SK-N-SH treated with all-trans-retinoic acid at 6 μM for 48 hours (cell line): Measurements from ENCODE around the gene TEAD1.

Experiments used
- ISL1 ChIP-seq: fragments of 250-450 bp; sonication (Bioruptor Pico); IDR thresholded peaks from 2 replicates; pipeline ENCODE4 v2.1.2; 2022; ENCODE audit warnings: mild to moderate bottlenecking, moderate library complexity
- PPARA ChIP-seq: fragments of 250-450 bp; sonication (Bioruptor Pico); IDR thresholded peaks from 2 replicates; pipeline ENCODE4 v1.5.0; 2020; ENCODE audit warnings: mild to moderate bottlenecking, borderline replicate concordance
- RARB ChIP-seq: fragments of 250-450 bp; sonication (Bioruptor Pico); IDR thresholded peaks from 2 replicates; pipeline ENCODE4 v1.8.0; 2021; ENCODE audit warnings: mild to moderate bottlenecking, moderate library complexity
- SNAI2 ChIP-seq: fragments of 250-450 bp; sonication (Bioruptor Pico); IDR thresholded peaks from 2 replicates; pipeline ENCODE4 v1.5.0; 2020; ENCODE audit warnings: mild to moderate bottlenecking, moderate library complexity
- ZFP30 ChIP-seq: fragments of 450-650 bp; formaldehyde crosslinking; IDR thresholded peaks from 2 replicates; pipeline ENCODE4 v1.5.0; 2022; ENCODE audit warnings: mild to moderate bottlenecking, moderate library complexity
- TF ChIP-seq, protein P1 (sequence below): fragments of 250-450 bp; sonication (Bioruptor Pico); IDR thresholded peaks from 2 replicates; pipeline ENCODE4 v1.5.1; 2020; ENCODE audit warnings: low read depth, mild to moderate bottlenecking, moderate library complexity
- TF ChIP-seq, protein P2 (sequence below): fragments of 250-450 bp; sonication (Bioruptor Pico); IDR thresholded peaks from 2 replicates; pipeline ENCODE4 v1.8.0; 2021; ENCODE audit warnings: low read depth, mild to moderate bottlenecking, moderate library complexity, borderline replicate concordance
- TF ChIP-seq, protein P3 (sequence below): fragments of 250-450 bp; sonication (Bioruptor Pico); IDR thresholded peaks from 2 replicates; pipeline ENCODE4 v1.8.0; 2020; ENCODE audit warnings: mild to moderate bottlenecking, moderate library complexity, borderline replicate concordance

DNA sequence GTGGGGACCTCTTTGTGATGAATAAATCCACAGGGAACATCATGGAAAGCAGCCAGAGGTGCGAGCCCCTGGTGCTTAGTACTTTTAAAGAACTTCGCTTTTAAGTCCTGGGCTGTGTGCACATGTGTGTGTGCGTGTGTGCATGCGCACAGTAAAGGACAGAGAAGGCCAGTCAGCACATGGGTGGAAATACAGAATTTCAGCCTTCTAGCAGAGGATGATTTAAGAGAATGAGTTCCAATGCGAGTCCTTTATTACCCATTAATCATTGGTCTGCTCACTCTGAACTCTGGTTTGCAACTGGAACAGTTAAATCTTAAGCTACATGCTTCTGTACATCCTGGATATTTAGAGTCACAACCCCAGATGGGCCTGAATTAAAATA lies 18.9 kb downstream of the TEAD1 start:
- TF ChIP-seq SNAI2 (CRISPR knock-in tag) = no peak
- TF ChIP-seq, protein P1, sequence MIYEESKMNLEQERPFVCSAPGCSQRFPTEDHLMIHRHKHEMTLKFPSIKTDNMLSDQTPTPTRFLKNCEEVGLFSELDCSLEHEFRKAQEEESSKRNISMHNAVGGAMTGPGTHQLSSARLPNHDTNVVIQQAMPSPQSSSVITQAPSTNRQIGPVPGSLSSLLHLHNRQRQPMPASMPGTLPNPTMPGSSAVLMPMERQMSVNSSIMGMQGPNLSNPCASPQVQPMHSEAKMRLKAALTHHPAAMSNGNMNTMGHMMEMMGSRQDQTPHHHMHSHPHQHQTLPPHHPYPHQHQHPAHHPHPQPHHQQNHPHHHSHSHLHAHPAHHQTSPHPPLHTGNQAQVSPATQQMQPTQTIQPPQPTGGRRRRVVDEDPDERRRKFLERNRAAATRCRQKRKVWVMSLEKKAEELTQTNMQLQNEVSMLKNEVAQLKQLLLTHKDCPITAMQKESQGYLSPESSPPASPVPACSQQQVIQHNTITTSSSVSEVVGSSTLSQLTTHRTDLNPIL = no peak
- TF ChIP-seq PPARA = no peak
- TF ChIP-seq, protein P2, sequence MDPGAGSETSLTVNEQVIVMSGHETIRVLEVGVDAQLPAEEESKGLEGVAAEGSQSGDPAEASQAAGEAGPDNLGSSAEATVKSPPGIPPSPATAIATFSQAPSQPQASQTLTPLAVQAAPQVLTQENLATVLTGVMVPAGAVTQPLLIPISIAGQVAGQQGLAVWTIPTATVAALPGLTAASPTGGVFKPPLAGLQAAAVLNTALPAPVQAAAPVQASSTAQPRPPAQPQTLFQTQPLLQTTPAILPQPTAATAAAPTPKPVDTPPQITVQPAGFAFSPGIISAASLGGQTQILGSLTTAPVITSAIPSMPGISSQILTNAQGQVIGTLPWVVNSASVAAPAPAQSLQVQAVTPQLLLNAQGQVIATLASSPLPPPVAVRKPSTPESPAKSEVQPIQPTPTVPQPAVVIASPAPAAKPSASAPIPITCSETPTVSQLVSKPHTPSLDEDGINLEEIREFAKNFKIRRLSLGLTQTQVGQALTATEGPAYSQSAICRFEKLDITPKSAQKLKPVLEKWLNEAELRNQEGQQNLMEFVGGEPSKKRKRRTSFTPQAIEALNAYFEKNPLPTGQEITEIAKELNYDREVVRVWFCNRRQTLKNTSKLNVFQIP (CRISPR knock-in tag) = no peak
- TF ChIP-seq, protein P3, sequence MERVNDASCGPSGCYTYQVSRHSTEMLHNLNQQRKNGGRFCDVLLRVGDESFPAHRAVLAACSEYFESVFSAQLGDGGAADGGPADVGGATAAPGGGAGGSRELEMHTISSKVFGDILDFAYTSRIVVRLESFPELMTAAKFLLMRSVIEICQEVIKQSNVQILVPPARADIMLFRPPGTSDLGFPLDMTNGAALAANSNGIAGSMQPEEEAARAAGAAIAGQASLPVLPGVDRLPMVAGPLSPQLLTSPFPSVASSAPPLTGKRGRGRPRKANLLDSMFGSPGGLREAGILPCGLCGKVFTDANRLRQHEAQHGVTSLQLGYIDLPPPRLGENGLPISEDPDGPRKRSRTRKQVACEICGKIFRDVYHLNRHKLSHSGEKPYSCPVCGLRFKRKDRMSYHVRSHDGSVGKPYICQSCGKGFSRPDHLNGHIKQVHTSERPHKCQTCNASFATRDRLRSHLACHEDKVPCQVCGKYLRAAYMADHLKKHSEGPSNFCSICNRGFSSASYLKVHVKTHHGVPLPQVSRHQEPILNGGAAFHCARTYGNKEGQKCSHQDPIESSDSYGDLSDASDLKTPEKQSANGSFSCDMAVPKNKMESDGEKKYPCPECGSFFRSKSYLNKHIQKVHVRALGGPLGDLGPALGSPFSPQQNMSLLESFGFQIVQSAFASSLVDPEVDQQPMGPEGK = no peak
- no peak for TF ChIP-seq RARB (CRISPR knock-in tag)
- no peak for TF ChIP-seq ZFP30 (CRISPR knock-in tag)
- TF ChIP-seq ISL1 (CRISPR knock-in tag) = no peak
